HG02870 (cell line): ENCODE results near the gene GALNT14.

Experiments
- ATAC-seq: cut with Tn5 transposase; IDR thresholded peaks from one replicate; pipeline ENCODE4 v1.9.1; 2021; ENCODE audit warnings: mild to moderate bottlenecking, moderate library complexity; ENCODE audit not compliant: unreplicated experiment

The GALNT14 gene

GRCh38 chr2:30981510-30981909, 156.7 kb downstream of the GALNT14 start:
- no peak for ATAC-seq

DNA sequence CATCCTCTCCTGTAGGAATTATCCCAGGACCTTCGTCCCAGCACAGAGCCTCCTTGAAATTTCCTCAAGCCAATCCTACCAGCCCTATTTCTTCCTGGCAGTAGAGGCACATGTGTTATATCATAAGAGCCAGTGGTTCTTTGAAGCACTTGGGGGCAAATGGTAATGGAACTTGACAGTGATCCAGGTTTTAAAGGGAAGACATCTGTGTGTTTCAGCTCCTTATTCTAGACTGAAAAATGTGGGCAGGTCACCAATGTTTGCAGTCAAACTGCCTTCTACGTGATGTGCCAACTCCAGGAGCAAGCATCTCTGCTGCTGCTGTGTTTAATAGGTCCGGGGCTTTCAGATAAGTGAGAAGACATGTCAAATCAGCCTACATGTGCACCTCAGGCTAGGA, 157.1 kb downstream of the GALNT14 start:
- ATAC-seq, result no peak

GRCh38 chr2:30979822-30980245, 158.4 kb downstream of the GALNT14 start:
- no peak for ATAC-seq

DNA sequence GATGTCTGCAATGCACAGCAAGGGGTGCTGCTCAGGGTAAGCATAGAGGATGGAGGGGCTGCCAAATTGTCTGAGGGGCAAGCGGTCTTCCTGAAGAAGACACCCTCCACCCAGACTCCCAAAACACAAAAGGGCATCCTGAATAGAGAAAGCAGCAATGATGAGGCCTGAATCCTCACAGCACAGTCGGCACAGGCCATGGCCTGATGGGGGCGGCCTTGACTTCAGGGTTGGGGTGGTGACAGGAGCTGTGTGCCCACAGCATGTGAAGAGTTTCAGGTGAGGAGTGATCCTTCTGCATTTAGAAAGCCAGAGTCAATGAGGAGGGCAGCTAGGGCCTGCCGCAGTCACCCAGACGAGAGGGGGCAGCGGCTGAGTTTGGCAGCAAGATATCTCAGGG, 159.4 kb downstream of the GALNT14 start:
- no peak for ATAC-seq

- ATAC-seq, result no peak
Observed at GRCh38 chr2:30978044-30978443, 160.2 kb downstream of the GALNT14 start.

DNA sequence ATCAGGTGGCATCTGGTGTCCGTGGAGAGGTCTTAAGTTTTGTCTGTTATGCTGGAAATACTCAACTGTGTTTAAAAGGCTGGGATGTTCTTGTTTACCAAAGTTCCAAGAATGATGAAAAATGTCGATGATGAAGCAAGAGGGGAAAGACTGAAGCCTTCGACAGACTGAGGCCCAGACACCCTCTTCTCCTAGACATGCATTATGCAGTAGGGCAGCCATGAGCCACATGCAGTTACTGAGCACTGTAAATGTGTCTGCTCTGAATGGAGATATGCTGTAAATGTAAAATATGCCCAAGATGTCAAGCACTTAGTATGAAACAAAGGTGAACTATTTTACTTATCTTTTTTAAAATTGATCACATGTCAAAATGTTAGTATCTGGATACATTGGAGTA, 163.1 kb downstream of the GALNT14 start:
- ATAC-seq, result no peak

- ATAC-seq, result no peak
Observed at GRCh38 chr2:30974554-30974953, 163.7 kb downstream of the GALNT14 start.

- no peak for ATAC-seq
Observed at GRCh38 chr2:30974092-30974491, 164.1 kb downstream of the GALNT14 start.

- ATAC-seq, result no peak
Observed at GRCh38 chr2:30971231-30972025, 166.8 kb downstream of the GALNT14 start.

DNA sequence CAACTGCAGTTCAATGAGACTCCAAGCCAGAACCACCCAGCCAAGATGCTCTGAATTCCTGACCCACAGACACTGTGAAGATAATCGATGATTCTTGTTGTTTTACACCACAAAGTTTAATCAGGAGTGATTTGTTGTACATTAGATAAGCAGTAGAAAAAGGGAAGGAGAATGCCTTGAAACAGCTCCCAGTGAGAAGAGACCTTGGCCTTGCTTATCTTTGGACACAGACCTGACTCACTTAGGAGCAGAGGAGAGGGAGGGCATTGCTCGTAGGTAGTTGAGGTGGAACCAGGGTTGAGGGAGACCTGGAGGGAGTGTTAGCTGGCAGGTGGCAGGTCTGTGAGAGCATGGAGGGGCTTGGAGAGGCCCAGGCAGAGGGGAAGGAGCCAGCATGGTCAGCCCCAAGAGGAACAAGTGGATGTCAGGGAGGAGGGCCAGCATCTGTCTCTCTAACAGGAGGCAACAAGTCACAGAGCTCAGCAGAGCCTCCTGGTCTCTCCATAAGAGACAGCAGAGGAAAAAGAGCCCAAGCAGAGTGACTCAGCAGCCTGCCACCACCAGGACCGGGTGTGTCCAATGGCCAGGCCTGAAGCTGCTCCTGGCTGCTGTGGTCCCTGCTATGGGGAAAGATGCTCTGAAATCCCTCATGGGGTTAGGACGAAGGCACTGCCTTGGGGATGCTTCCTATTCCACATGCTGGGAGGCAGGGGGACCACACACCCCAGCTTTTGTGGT, 169.4 kb downstream of the GALNT14 start:
- ATAC-seq, result no peak

DNA sequence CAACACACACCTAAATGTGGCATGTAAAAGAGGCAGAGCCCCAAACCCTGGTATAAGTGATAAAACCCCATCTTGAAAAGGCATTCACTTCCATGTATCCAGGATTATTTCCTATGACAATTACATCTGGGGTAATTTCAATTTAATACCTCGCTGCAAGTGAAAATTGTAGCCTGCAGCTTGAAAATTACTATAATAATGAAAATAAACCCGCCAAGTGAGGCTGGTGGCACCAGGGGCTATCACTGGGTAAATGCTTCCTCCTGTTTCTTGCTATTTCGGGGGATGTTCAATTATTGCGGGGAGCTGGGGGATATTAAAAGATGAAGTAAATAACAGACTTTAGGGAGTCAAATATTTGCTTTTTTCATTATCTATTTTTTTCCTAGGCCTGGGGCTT, 171.5 kb downstream of the GALNT14 start:
- ATAC-seq, result no peak

DNA sequence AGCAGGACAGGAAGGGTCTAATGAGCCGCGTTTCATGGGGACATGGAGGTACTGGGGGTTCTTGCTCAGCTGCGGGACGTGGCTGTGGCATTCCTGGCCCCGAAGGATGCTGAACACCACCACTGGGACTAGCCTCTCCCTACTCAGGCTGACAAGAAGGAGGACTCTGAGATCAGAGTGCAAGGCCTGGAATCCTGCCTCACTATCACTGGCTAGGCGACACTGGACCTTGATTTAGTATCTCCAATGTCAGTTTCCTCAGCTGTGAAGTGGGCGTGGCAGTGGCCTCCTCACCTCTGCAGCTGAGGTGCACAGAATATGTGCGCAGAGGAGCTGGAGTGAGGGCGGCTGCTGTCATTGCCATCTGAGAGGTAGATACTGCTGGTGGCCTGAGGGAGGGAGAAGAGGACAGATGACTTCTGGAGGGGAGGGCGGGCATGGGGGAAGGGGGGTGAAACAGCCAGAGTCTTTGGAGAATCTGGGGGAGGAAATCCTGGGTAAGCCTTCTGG, 173.2 kb downstream of the GALNT14 start:
- no peak for ATAC-seq

DNA sequence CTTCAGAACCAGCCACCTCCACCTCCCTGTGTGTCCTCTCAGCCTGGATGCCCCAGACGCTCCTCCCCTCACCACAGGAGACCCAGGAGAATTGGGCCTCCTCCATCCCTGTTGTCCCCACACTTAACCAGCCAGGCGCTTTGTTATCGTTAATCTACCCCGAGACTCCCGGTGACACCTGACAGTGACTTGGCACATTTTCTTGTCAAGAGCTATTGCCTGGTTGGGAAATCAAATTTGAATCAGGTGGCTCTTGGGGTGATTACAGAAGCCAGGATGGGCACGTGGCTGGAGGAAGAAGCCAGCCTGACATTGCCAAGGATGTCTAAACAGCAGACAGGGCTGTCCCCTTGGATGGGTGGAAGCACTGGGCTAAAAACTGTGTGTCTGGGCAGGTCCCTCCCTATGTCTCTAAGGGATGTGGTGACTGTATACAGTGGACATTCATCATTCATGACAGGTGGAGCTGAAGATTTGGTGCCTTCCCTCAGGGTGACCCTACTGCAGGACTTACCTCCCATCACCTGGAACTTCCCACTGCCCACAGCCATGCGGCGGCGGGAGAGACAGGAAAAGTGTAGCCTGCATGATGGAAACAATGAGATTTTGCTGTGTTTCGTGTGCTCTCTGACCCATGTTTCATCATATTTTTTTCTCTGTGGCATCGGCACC, 173.8 kb downstream of the GALNT14 start:
- no peak for ATAC-seq

DNA sequence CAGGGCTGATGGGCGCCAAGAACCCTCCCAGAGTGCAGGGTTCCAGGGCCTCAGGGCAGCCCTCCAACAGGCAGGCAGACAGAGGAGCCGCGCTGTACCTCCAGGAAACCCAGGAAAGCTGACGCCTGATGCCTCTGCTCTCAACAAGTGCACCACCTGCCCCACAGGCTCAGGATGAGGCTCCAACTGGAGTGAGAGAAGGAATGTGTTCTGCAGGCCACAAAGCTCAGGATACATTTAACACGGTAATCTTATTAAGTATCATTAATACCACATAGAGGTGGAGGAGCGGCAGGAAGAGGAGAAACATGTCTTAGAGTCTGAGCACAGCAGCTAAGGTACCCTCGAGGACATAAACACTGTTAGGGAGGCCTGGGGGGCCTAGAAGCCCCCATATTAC, 175.1 kb downstream of the GALNT14 start:
- no peak for ATAC-seq

DNA sequence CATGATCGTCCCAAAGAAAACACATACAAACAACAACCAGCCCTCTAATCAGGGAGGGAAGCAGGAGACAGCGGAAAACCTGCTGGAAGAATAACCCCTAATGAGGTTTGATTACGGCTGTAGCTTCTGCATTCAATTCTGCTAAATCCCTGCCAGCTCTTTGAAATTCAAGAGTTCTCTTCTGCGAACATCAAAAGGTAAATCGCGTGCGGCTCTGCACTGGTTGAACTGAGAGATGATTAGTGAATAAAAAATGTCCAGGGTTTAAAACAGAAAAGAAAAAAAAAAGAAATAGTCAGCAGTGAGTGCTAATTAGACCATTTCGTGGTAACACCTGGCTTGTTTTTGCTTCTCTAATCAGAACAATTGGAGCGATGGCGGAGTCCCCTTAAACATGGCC, 178.0 kb downstream of the GALNT14 start:
- no peak for ATAC-seq

DNA sequence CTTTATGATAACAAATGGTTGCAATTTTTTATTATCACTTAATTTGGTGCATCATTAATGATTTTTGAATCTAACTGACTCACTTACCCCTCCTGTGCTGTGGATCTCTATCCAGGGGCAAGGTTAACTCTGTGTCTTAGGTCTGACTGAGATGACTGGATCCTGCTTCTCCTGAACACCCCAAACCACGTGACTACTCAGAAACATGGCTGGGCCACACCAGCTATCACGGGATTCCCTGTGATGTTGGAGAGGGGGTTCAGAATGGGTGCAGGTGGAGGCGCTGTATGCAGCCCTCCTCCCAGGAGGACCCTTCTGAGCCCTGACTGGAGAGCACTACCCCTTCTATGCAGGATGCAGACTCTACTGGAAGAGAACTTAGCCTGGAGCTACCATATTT, 178.6 kb downstream of the GALNT14 start:
- no peak for ATAC-seq

DNA sequence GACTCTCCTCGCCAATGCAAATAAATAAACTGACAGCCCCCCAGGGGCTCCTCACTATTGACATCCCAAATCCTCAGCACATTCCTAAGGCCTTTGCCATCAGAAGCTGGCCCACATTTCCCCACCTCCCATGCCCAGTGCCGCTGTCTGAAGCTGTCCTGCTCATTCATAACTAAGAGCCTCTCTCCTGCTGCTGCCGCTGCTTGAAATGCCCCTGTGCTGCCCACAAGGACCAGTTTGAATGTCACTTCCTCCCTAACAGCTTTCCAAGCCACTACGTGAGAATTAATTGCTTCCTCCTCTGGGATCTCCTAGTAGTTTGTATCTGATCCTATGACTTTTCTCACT, 179.3 kb downstream of the GALNT14 start:
- ATAC-seq, result no peak

DNA sequence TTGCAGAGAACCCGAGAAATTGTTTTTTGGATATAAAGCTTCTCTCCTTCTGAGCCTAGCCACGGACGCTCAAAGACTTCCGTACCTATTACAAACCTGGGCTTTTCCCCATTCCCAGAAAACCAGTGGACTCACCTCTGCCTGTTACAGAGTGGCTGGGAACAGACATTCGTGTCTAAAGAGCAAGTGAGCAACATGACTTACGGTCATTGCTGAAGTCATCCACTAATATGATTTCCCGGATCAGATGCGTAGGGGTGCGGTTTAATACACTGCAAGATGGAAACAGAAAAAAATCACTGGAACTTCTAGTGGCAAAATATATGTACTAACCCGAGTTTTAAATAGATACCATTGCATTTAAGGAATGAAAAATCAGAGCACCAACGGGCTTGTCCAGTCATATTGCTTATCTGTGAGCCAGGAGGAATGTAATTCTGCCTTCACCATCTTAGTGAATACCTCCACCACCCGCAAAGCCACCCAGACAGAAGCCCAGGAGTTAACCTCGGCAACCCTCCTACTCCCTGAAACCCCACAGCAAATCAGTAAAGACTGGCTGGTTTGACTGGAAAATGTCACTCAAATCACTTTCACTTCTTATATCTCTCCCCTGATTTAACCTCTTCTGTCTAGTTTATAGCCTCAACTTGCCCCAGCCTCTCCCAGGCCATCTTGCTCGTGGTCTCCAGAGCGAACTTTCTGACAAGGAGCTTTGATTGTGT, 179.9 kb downstream of the GALNT14 start:
- ATAC-seq, result no peak

- no peak for ATAC-seq
Observed at GRCh38 chr2:30957591-30957990, 180.6 kb downstream of the GALNT14 start.

- no peak for ATAC-seq
Observed at GRCh38 chr2:30956995-30957394, 181.2 kb downstream of the GALNT14 start.

GRCh38 chr2:30955516-30956132, 182.6 kb downstream of the GALNT14 start:
- ATAC-seq, result no peak
